SH-SY5Y (cell line): ENCODE measurements around the gene RGS16.

Source experiments
- GATA2 ChIP-seq: IDR thresholded peaks from 2 replicates; pipeline ENCODE4 v1.6.1; 2011; ENCODE audit warnings: mild to moderate bottlenecking, low read depth, low read length
- GATA3 ChIP-seq: IDR thresholded peaks from 2 replicates; pipeline ENCODE4 v1.6.1; 2011; ENCODE audit warnings: low read depth, mild to moderate bottlenecking, low read length, moderate library complexity

DNA sequence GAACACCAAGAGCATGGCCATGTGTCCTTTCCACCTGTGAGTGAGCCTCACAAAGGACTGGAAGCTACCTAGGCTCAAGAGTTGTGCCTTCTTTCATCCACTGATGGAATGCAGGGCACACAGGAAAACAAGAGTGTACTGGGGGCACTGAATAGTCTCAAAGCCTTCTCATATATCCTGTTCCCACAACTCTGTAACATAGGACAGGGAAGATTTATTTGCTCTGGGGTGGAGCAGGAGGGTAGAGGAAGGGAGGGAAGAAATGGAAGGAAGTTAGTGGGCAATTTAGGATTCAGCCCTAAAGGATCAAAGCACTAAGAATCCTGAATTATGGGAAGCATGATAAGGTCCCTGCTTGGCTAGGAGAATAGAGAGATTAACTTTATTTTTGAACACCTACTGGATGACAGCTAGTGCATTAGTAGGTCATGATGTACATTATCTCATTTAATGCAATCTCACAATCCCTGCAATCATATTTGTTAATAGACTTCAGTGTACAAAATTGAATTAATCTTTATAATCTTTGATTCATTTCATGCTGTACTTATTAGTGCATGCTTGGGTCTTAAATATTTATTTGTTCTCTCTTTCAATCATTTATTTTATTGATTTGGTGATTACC, 27.0 kb upstream of the RGS16 start:
- TF ChIP-seq GATA3 (no peak), GATA2 (no peak)
